CD14-positive monocyte (primary cell): ENCODE results near the gene TEX29. TPM values are rescaled to one million over a fixed set of nuclear protein-coding genes. Genes with fewer than 3 reads are reported as not detected.

Experiments used
- DNase-seq, 3 donors: peaks; one replicate each; pipeline ENCODE4 v3.0.0-alpha.2; 2011 to 2022
- H2AFZ ChIP-seq: 2 replicates; pipeline ENCODE4 v1.6.0; 2012; ENCODE audit warnings: mild to moderate bottlenecking, low read depth, low read length, inconsistent platforms; ENCODE audit not compliant: insufficient read depth, poor library complexity, severe bottlenecking
- H3K27ac ChIP-seq, 2 donors: 1 replicate in 1 of 2; 2 replicates in 1 of 2; pipeline ENCODE4 v1.5.1; 2012 to 2013; ENCODE audit warnings: low read length in 2 of 2, control low read depth in 1 of 2, inconsistent platforms in 1 of 2, low read depth in 1 of 2, mild to moderate bottlenecking in 1 of 2
- H3K27me3 ChIP-seq, 2 donors: one replicate each; pipeline versions ENCODE4 v1.6.0 to v1.6.1; 2011 to 2013; ENCODE audit warnings: low read length in 2 of 2; ENCODE audit not compliant: control insufficient read depth in 2 of 2, insufficient read depth in 2 of 2
- H3K36me3 ChIP-seq, 2 donors: replicated peaks in 1 of 2; 1 replicate in 1 of 2; 2 replicates in 1 of 2; pipeline versions ENCODE4 v1.5.1 to v1.6.1; 2012 to 2013; ENCODE audit warnings: low read length in 2 of 2, control low read depth in 1 of 2, inconsistent platforms in 1 of 2, mild to moderate bottlenecking in 1 of 2; ENCODE audit not compliant: insufficient read depth in 2 of 2, control insufficient read depth in 1 of 2
- H3K4me1 ChIP-seq, 2 donors: 1 replicate in 1 of 2; 2 replicates in 1 of 2; pipeline versions ENCODE4 v1.5.1 to v1.6.1; 2012 to 2013; ENCODE audit warnings: low read length in 2 of 2, control low read depth in 1 of 2, inconsistent platforms in 1 of 2, mild to moderate bottlenecking in 1 of 2, moderate library complexity in 1 of 2; ENCODE audit not compliant: insufficient read depth in 2 of 2, control insufficient read depth in 1 of 2
- H3K4me2 ChIP-seq: replicated peaks from 2 replicates; pipeline ENCODE3; 2012; ENCODE audit warnings: low read length, moderate library complexity, mild to moderate bottlenecking; ENCODE audit not compliant: poor library complexity, severe bottlenecking; ENCODE audit errors: extremely low read depth
- H3K4me3 ChIP-seq, 3 experiments: fragments of 200-600 bp in 1 of 3; sonication (generic) in 1 of 3; replicated peaks in 1 of 3; 1 replicate in 2 of 3; 2 replicates in 1 of 3; pipeline ENCODE4 v1.5.1; 2011 to 2013; ENCODE audit warnings: low read length in 3 of 3, mild to moderate bottlenecking in 3 of 3, control low read depth in 2 of 3, low read depth in 2 of 3, inconsistent platforms in 1 of 3, moderate library complexity in 1 of 3
- H3K79me2 ChIP-seq: 2 replicates; pipeline ENCODE4 v1.6.0; 2012; ENCODE audit warnings: mild to moderate bottlenecking, control low read depth, inconsistent platforms, low read length, moderate library complexity; ENCODE audit not compliant: insufficient read depth
- H3K9ac ChIP-seq: 2 replicates; pipeline ENCODE4 v1.6.0; 2017; ENCODE audit warnings: low read length, mild to moderate bottlenecking; ENCODE audit not compliant: insufficient read depth, poor library complexity, severe bottlenecking
- H3K9me3 ChIP-seq, 2 donors: replicated peaks in 1 of 2; 1 replicate in 1 of 2; 2 replicates in 1 of 2; pipeline versions ENCODE4 v1.5.1 to v1.6.1; 2012 to 2013; ENCODE audit warnings: low read length in 2 of 2, control low read depth in 1 of 2; ENCODE audit not compliant: control insufficient read depth in 1 of 2, insufficient read depth in 1 of 2
- H4K20me1 ChIP-seq: 2 replicates; pipeline ENCODE4 v1.6.0; 2012; ENCODE audit warnings: mild to moderate bottlenecking, low read length, control low read depth, moderate library complexity; ENCODE audit not compliant: insufficient read depth
- H3K27ac Mint-ChIP-seq, 7 donors: one replicate each; pipeline ENCODE4 v1.8.0; 2020; ENCODE audit warnings: mild to moderate bottlenecking in 7 of 7, mixed read lengths in 7 of 7, moderate library complexity in 6 of 7, inconsistent platforms in 2 of 7
- H3K27me3 Mint-ChIP-seq, 3 donors: one replicate each; pipeline ENCODE4 v1.8.0; 2021 to 2022; ENCODE audit warnings: low read depth in 3 of 3, mild to moderate bottlenecking in 3 of 3, mixed read lengths in 3 of 3, moderate library complexity in 3 of 3, inconsistent platforms in 1 of 3
- H3K36me3 Mint-ChIP-seq, 2 donors: one replicate each; pipeline ENCODE4 v1.8.0; 2020; ENCODE audit warnings: mixed read lengths in 2 of 2, inconsistent platforms in 1 of 2, mild to moderate bottlenecking in 1 of 2
- H3K4me1 Mint-ChIP-seq: one replicate; pipeline ENCODE4 v1.8.0; 2020; ENCODE audit warnings: mild to moderate bottlenecking, mixed read lengths
- H3K4me3 Mint-ChIP-seq, 2 donors: one replicate each; pipeline ENCODE4 v1.8.0; 2020; ENCODE audit warnings: mild to moderate bottlenecking in 2 of 2, mixed read lengths in 2 of 2, moderate library complexity in 1 of 2
- H3K9me3 Mint-ChIP-seq, 7 donors: one replicate each; pipeline ENCODE4 v1.8.0; 2020 to 2022; ENCODE audit warnings: mixed read lengths in 7 of 7, mild to moderate bottlenecking in 6 of 7, moderate library complexity in 6 of 7, inconsistent platforms in 2 of 7
- WGBS: methylation state at CpG from one replicate; pipeline ENCODE4 v1.1.5; 2013; ENCODE audit warnings: missing lambda C conversion rate; ENCODE audit not compliant: insufficient coverage; 5-methylcytosine and 5-hydroxymethylcytosine counted together
- intact Hi-C, 2 donors: fragments of 100-400 bp; cut with micrococcal nuclease; formaldehyde crosslinking; loops; one replicate each; pipeline versions ENCODE4 v1.15.0 to v1.15.1; 2023
- polyA plus RNA-seq, 3 donors: library from polyadenylated mRNA; depleted of rRNA in 1 of 3; unstranded in 2 of 3; stranded (reverse) in 1 of 3; fragments of 300-500 nt in 2 of 3; fragments of >200 nt in 1 of 3; fragmentation: Illumina TruSeq in 2 of 3; gene quantifications; 1 replicate in 2 of 3; 2 replicates in 1 of 3; pipeline ENCODE4 v1.2.3, GENCODE V29; 2012 to 2021
- TF ChIP-seq, protein P1 (sequence below): fragments of 200-600 bp; IDR thresholded peaks from one replicate; pipeline ENCODE4 v1.8.0; 2022; ENCODE audit warnings: antibody characterized with exemption, mild to moderate bottlenecking

Gene TEX29
- polyA plus RNA-seq, 3 donors, result 0.27 to 0.29 TPM; not detected in 1

- H3K4me1 Mint-ChIP-seq, result peaks cover under 1% of the 10 kb centered on the region
- H3K4me1 ChIP-seq, result no peaks in the 10 kb centered on the region
- no peak overlapping the region for H3K9ac ChIP-seq
- no peak overlapping the region for H3K4me2 ChIP-seq
- peaks cover 69 to 98% of the 10 kb centered on the region in 2 donors for H3K36me3 ChIP-seq
- H3K27ac Mint-ChIP-seq, result no peak overlapping the region
- H3K9me3 ChIP-seq, result no peaks in the 10 kb centered on the region
- no peak overlapping the region for H3K27ac ChIP-seq
- H3K27me3 Mint-ChIP-seq, result peaks cover 0 to 1% (median 0%) of the 10 kb centered on the region in 3 donors
- H3K79me2 ChIP-seq, result no peaks in the 10 kb centered on the region
- no peak for DNase-seq
- no peak overlapping the region for H2AFZ ChIP-seq
- no peaks in the 10 kb centered on the region for H3K9me3 Mint-ChIP-seq
- H3K36me3 Mint-ChIP-seq, result peaks cover 88 to 97% of the 10 kb centered on the region in 2 donors
- no peak overlapping the region for H3K4me3 Mint-ChIP-seq
- H3K27me3 ChIP-seq, result no peaks in the 10 kb centered on the region
- intact Hi-C loops, result no loop called here
- H4K20me1 ChIP-seq, result no peaks in the 10 kb centered on the region
- WGBS, result no CpG with 5 or more reads among the region's 5 CpGs
- H3K4me3 ChIP-seq, result no peak overlapping the region
- TF ChIP-seq, protein P1, sequence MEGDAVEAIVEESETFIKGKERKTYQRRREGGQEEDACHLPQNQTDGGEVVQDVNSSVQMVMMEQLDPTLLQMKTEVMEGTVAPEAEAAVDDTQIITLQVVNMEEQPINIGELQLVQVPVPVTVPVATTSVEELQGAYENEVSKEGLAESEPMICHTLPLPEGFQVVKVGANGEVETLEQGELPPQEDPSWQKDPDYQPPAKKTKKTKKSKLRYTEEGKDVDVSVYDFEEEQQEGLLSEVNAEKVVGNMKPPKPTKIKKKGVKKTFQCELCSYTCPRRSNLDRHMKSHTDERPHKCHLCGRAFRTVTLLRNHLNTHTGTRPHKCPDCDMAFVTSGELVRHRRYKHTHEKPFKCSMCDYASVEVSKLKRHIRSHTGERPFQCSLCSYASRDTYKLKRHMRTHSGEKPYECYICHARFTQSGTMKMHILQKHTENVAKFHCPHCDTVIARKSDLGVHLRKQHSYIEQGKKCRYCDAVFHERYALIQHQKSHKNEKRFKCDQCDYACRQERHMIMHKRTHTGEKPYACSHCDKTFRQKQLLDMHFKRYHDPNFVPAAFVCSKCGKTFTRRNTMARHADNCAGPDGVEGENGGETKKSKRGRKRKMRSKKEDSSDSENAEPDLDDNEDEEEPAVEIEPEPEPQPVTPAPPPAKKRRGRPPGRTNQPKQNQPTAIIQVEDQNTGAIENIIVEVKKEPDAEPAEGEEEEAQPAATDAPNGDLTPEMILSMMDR, result no peak
These were observed 44.3 kb upstream of the TEX29 start for GRCh38 chr13:111275995-111276618.

GRCh38 chr13:111278258-111278657 lies 42.2 kb upstream of the TEX29 start:
- H3K4me3 ChIP-seq, result no peak overlapping the region
- H3K27ac ChIP-seq, result no peak overlapping the region
- no peak for DNase-seq
- no peak overlapping the region for H3K9ac ChIP-seq
- no peaks in the 10 kb centered on the region for H4K20me1 ChIP-seq
- peaks cover 11% of the 10 kb centered on the region for H3K4me1 Mint-ChIP-seq
- no peak overlapping the region for H3K27ac Mint-ChIP-seq
- H3K36me3 ChIP-seq, result peaks cover 64 to 97% of the 10 kb centered on the region in 2 donors
- H3K36me3 Mint-ChIP-seq, result peaks cover 84 to 94% of the 10 kb centered on the region in 2 donors
- TF ChIP-seq, protein P1, result no peak
- H3K27me3 ChIP-seq, result no peaks in the 10 kb centered on the region
- H3K9me3 Mint-ChIP-seq, result no peaks in the 10 kb centered on the region
- no peak overlapping the region for H3K4me3 Mint-ChIP-seq
- no peaks in the 10 kb centered on the region for H3K79me2 ChIP-seq
- no peak overlapping the region for H2AFZ ChIP-seq
- H3K9me3 ChIP-seq, result no peaks in the 10 kb centered on the region
- H3K4me2 ChIP-seq, result no peak overlapping the region
- H3K4me1 ChIP-seq, result peaks cover 4 to 8% of the 10 kb centered on the region in 2 donors
- 100% methylated on average over 4 of the region's 10 CpGs for WGBS
- peaks cover 0 to 1% (median 0%) of the 10 kb centered on the region in 3 donors for H3K27me3 Mint-ChIP-seq
- intact Hi-C loops, result no loop called here
